GM20431 (cell line): Measurements from ENCODE around the gene PSMA1.

Source experiments
- in situ Hi-C: fragments of 300-500 bp; cut with MseI, MboI; formaldehyde crosslinking; loops from one replicate; pipeline ENCODE4 v1.15.0; 2020; ENCODE audit warnings: low sequenced_read_pairs; ENCODE audit not compliant: unreplicated experiment

The PSMA1 gene

DNA sequence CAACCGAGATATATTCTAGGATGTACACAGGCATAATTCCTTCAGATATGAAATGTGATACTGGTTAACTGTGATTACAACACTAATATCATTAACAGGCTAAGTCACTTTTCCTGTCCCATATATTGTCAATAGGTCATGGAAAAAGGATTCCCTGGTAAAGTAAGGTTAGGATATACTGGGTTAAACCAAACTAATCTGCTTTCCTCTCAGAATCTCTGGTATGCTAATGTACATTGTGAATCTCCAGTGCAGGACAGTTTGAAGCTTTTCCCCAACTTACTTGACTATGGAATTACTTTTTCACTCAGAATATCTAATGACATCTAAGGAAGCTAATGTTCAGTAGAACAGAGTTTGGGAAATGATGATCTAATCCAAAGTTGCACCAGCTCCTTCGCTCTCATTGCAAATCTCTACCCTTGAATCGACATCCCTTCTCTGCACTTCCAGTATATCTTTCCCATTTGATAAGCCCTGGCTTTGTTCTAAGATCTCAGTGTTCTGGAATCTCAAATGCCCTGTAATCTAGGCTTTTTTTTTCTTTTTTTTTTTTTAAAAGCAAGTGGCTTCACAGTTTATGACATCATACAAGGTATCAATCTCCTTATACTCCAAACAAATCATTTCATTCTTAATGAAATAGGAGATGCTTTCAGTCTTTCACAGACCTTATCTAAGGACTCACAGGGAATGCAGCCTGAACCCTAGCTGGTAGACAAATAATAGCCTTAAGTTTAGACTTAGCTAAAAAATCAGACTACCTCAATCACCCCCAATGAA is 64.3 kb downstream of the PSMA1 start:
- in situ Hi-C loops: no loop called here
